ENCODE measurements around the gene BMP8B.

GRCh38 chr1:39732730-39733129 is 55.9 kb downstream of the BMP8B start:
- TF ChIP-seq POLR2A (IDR thresholded peaks at IDR 0.05) (no peak), CTCF (IDR thresholded peaks at IDR 0.05) (no peak), EP300 (IDR thresholded peaks at IDR 0.05) (no peak)
